Loucy (cell line): ENCODE measurements around the gene DQX1.

Source experiments
- CTCF ChIP-seq: fragments of 200-600 bp; sonication (generic); conservative IDR thresholded peaks from 2 replicates; pipeline ENCODE4 v1.5.1; 2014; ENCODE audit warnings: mild to moderate bottlenecking, antibody characterized with exemption, low read length
- EZH2phosphoT487 ChIP-seq: fragments of 200-600 bp; IDR thresholded peaks from 2 replicates; pipeline ENCODE4 v1.6.1; 2018; ENCODE audit warnings: antibody characterized with exemption, mild to moderate bottlenecking, moderate library complexity, borderline replicate concordance

DNA sequence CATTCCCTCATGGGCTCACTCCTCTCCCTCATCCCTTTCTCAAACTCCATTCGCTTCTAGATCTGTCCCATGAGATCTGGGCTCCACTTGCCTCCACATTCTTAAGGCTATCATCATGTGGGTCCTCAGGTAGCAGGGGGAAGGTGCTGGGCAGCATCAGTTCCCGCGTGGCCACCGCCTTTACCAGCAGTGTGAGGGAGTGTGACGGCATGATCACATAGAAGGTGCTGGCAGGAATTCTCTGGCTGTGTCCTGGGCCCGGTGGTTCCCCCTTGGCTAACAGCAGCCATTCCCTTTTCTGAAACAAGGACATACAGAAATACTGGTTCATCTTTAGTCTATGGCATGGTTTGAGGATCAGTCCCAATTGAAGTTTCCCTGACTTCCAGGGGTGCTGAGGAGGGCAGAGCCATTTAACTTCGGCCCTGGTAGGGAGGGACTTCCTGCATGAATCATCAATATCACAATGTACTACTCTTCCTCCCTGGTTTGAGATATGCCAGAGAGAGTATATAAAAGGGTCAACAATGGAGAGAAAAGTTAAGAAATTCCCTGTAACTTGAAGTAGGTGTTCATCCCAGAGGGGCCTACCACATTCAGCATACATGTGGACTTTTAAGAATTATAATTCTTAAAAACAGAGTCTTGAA is 36.2 kb upstream of the DQX1 start:
- no peak for TF ChIP-seq CTCF
- TF ChIP-seq EZH2phosphoT487, result no peak
